ENCODE data around the gene HAP1.
"Not testable (repeated sequence)": the region's sequence is repeated elsewhere in the genome, so short reads cannot be mapped to it uniquely, and the experiment has no call there.

Gene HAP1

GRCh38 chr17:41688641-41689496, 45.6 kb downstream of the HAP1 start, which contains the start of gene EIF1:
TSS of gene EIF1 (plus strand) at chr17:41688885. CDS start at chr17:41689039, 154 bp downstream.
- DNase-seq = peak; percentile 100

GRCh38 chr17:41687828-41688640, 46.4 kb downstream of the HAP1 start:
- no peak for DNase-seq

- DNase-seq = no peak
Measured at GRCh38 chr17:41686281-41686680, 48.2 kb downstream of the HAP1 start.

GRCh38 chr17:41685753-41686152, 48.7 kb downstream of the HAP1 start:
- DNase-seq = not testable (repeated sequence)

- DNase-seq = no peak
Measured at GRCh38 chr17:41684035-41684434, 50.4 kb downstream of the HAP1 start.

- no peak for DNase-seq
Measured at GRCh38 chr17:41683441-41684007, 50.9 kb downstream of the HAP1 start.

- no peak for DNase-seq
Measured at GRCh38 chr17:41682631-41683030, 51.8 kb downstream of the HAP1 start.

GRCh38 chr17:41681776-41682175, 52.7 kb downstream of the HAP1 start:
- no peak for DNase-seq

GRCh38 chr17:41680426-41681040, 53.9 kb downstream of the HAP1 start:
- no peak for DNase-seq

- DNase-seq = no peak
Measured at GRCh38 chr17:41679740-41680425, 54.6 kb downstream of the HAP1 start.

- no peak for DNase-seq
Measured at GRCh38 chr17:41678907-41679739, 55.3 kb downstream of the HAP1 start.

GRCh38 chr17:41678411-41678906, 56.0 kb downstream of the HAP1 start:
- DNase-seq = no peak

- DNase-seq = no peak
Measured at GRCh38 chr17:41676058-41676419, 58.4 kb downstream of the HAP1 start.

GRCh38 chr17:41675157-41676057, 59.0 kb downstream of the HAP1 start:
- DNase-seq = not testable (repeated sequence)
